ENCODE data around the gene GP1BA.

DNA sequence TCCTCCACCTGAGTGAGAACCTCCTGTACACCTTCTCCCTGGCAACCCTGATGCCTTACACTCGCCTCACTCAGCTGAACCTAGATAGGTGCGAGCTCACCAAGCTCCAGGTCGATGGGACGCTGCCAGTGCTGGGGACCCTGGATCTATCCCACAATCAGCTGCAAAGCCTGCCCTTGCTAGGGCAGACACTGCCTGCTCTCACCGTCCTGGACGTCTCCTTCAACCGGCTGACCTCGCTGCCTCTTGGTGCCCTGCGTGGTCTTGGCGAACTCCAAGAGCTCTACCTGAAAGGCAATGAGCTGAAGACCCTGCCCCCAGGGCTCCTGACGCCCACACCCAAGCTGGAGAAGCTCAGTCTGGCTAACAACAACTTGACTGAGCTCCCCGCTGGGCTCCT, 679 bp downstream of the GP1BA start:
- TF ChIP-seq, protein P1, sequence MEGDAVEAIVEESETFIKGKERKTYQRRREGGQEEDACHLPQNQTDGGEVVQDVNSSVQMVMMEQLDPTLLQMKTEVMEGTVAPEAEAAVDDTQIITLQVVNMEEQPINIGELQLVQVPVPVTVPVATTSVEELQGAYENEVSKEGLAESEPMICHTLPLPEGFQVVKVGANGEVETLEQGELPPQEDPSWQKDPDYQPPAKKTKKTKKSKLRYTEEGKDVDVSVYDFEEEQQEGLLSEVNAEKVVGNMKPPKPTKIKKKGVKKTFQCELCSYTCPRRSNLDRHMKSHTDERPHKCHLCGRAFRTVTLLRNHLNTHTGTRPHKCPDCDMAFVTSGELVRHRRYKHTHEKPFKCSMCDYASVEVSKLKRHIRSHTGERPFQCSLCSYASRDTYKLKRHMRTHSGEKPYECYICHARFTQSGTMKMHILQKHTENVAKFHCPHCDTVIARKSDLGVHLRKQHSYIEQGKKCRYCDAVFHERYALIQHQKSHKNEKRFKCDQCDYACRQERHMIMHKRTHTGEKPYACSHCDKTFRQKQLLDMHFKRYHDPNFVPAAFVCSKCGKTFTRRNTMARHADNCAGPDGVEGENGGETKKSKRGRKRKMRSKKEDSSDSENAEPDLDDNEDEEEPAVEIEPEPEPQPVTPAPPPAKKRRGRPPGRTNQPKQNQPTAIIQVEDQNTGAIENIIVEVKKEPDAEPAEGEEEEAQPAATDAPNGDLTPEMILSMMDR (IDR thresholded peaks at IDR 0.05): no peak
- TF ChIP-seq POLR2A (IDR thresholded peaks at IDR 0.05) (no peak), POLR2AphosphoS5 (IDR thresholded peaks at IDR 0.05) (no peak)

Measured in prostate gland (tissue), 2 donors.